Stimulated activated naive CD8-positive, alpha-beta T cell treated with anti-CD3 and anti-CD28 coated beads, Interleukin-15, Interleukin-2, amounts not matched to agents 100 U/mL and 50 U/mL, for 24 hours (primary cell): ENCODE results near the gene CHST14.

ENCODE experiments used
- ATAC-seq: fragments of 150-1000 bp; cut with Tn5 transposase; one replicate; pipeline ENCODE4 v1.10.0; 2021
- DNase-seq: peaks from one replicate; pipeline ENCODE4 v3.0.0; 2021

Gene CHST14

DNA sequence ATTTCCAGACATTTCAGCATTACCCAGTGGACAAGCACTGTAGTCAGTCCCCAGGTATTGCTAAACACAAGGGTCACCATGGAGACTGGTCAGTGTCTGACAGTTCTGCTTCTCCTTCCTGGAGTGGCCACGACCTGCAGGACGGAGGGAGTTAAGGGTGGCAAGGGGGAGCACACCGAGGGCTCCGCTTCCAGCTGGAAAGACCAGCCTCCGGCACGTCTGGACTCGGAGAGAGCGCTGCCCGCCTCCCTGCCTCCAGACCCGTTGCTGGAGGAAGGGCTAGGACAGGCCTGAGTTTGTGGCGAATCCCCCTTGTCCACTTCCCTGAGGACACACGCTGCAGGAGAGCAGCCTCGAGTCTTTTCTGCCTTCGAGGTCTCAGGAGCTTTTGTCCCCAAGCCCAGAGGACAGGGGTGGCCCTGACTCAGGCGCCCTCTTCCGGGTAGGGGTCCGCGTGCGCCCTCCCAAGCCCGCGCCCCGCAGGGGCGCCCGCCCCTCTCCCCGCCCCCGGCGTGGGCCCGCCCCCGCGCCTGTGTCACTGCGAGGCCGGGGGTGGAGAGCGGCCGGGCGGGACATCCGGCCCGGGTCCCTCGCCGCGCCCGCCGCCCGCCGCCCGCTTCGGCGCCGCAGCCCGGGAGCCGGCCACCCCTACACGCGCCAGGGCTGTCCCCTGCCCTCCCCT is at the start of gene CHST14:
CHST14 (plus strand) TSS at position 562 of the 682 bp plus-strand sequence. CDS start 230 bp downstream, outside the sequence.
- peak; percentile 58 for DNase-seq
- peak; percentile 51 for ATAC-seq

DNA sequence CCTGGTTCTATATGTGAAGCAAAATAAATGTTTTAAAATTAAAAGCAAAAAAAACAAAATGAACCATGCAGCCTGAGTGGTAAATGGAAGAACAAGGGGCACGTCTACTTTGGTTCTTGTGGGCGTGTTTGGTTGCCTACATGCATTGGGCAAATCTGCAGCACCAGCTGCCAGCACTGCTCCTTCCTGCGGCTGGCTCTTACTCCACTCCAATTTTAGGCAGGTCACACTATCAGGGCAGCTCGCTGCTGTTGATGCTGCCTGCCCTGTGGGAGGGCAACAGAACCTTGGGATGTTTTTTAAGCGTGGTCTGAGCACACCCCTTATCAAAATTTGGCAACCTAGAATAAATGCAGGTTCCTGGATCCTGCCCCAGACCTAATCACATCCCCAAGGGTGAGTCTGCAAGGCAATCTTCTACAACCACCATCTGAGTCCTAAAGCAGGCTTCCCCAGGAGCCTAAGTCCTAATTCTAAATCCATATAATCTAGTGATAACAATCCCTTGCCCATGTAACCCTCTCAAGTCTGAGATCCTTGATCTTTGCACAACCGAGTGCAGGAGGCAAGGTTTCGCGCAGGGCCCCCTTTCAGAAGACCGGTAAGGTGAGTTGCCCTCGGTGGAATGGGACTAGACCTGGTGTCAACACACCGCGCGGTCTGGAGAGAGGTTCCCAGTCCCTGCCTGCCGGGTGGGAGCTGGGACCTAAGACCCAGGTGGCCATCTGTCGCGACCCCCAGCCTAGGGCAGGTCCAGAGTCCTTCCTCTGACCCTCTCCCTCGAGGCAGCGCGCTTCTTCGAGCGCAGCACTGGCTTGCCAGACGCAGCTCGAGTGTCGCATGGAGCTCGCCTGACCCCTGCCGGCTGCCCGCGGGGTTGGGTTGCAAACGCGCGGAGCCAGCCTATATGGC is 49.3 kb upstream of the CHST14 start:
- DNase-seq (peak; percentile 89), ATAC-seq (peak; percentile 95)

DNA sequence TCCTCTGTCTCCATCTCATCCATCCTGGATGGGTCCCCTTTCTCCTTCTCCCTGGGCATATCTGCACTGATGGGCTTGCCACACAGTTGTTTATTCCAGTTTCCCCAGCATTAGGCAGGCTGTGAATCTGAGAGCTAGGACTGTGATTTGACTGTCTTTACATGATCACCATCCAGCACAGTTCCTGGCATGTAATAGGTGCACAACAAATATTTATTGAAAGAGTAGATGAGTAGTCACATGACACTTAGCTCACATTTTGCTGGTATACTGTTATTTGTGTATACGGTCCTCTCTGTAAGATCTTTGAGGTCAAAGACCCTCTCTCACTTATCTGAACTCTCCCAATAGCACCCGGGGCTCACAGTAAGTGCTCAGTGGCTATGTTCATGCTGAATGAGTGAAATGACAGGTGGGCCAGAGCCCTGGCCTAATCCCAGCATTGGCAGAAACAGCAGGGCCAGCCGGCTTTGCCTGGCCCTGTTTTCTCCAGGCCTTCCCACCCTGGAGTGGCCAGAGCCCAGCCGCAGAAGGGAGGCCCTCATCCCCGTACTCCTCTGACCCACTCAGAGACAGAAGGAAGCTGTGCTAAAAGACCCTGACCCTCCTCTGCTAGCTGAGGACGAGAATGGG is 46.2 kb upstream of the CHST14 start:
- no peak for ATAC-seq
- no peak for DNase-seq

- no peak for ATAC-seq
- DNase-seq = no peak
Measured at GRCh38 chr15:40425681-40426080, 45.1 kb upstream of the CHST14 start.

DNA sequence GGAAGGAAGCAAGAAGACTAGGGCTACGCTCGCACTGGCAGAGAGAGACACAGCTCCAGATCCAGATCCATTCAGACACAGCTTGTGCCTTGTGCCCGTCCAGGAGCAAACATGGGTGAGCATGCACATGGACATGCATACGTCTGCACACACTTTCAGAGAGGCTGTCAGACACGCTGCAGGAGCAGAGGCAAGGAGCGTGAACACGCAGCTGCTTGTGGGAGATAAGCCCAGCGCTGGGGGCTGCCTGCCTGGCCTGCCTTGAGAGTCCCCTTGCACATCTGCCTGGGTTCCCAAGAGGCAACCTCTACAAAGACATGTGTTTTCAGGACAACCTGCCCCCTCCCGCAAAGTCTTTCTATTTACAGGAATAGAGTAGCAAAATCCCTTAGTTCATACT is 43.6 kb upstream of the CHST14 start:
- no peak for ATAC-seq
- DNase-seq = no peak

- ATAC-seq (no peak), DNase-seq (no peak)
Measured at GRCh38 chr15:40428185-40428584, 42.6 kb upstream of the CHST14 start.

GRCh38 chr15:40429068-40429710 is 41.6 kb upstream of the CHST14 start:
- DNase-seq (no peak), ATAC-seq (no peak)

GRCh38 chr15:40430271-40430805 is 40.4 kb upstream of the CHST14 start:
- no peak for ATAC-seq
- no peak for DNase-seq

DNA sequence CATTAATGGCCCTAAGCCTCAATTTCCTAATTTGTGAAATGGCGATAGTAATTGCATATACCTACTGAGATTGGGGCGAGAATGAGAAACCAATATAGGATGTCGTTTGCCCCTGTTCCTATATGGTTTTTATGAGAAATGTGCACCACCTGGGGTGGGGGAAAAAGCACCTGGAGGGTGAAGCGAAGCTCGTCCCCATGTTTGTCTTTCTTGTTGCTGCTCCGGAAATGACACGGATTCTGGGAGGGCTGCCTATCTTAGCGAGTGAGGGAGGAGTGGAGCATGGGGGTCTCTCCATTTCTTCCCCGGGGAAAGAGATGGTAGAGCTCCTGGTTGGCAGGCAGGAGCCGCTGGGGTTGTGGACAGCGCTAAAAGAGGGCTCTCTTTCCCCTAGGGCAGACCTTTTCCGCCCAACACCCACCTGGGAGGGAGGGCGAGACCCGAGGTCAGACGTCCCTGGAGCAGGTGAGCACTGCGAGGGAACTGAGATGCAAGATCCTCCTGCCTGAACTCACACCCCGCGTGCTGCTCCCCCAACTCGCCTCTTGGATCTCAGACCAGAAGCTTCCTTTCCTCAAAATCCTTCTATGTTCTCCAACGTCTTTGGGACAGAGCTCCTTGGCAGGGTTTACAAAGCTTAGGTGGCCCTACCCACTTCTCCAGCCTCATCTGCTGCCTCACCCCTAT is 35.6 kb upstream of the CHST14 start:
- ATAC-seq = no peak

DNA sequence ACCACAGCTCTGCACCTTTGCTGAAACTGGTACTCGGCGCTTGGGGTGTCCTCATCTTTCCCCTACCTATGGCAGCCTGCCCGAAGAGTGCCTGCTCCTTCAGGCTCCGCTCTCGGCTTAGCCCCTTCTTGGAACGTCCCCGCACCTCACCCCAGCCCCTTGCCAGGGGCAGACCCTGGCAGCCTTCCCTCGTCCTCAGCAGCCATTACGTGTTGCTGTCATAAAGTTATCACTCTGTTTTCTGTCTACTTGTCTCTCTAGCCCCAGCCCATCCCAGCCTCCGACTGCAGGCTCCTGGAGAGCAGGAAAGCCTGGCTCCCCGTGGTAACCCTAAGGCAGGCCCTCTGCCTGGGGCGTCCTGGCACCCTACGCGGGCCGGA is 35.1 kb upstream of the CHST14 start:
- ATAC-seq = no peak
- no peak for DNase-seq

More for the DNA sequence above, 35.6 kb upstream of the CHST14 start:
- DNase-seq = no peak

DNA sequence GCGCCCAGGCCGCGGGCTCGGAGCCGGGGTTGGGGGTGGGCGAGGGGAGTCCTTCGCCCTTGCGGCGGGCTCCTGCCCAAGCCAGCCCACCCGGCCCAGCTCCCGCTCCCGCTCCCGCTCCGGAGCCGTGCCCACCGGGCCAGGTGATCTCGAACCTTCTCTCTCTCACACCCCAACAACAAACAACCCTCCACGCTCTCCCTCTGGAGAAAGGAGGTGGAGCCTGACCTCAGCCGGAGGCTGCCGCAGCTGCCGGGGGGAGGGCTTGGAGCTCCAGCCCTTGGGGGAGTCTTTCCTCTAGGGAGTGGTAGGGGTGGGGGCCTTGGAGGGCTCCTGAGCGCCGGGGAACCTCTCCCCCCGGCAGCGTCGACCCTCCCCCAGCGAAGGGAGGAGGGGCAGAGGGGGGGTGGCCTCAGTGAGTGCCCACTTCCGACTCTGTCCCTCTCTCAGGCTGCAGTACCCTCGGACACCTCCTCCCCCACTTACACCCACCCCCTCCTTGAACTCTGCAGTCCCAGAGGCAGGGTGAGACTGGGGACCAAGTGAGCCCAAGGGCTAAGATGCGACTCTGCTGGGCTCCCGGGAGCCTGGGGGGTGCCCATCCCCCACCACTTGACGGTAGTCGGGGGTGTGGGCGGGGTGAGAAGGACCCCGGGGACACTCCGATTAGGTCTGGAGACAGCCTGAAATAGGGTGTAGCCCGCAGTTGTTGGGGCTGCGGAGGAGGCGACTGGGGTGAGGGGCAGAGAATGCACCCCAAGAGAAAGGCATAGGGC is 34.5 kb upstream of the CHST14 start:
- DNase-seq (no peak), ATAC-seq (no peak)

DNA sequence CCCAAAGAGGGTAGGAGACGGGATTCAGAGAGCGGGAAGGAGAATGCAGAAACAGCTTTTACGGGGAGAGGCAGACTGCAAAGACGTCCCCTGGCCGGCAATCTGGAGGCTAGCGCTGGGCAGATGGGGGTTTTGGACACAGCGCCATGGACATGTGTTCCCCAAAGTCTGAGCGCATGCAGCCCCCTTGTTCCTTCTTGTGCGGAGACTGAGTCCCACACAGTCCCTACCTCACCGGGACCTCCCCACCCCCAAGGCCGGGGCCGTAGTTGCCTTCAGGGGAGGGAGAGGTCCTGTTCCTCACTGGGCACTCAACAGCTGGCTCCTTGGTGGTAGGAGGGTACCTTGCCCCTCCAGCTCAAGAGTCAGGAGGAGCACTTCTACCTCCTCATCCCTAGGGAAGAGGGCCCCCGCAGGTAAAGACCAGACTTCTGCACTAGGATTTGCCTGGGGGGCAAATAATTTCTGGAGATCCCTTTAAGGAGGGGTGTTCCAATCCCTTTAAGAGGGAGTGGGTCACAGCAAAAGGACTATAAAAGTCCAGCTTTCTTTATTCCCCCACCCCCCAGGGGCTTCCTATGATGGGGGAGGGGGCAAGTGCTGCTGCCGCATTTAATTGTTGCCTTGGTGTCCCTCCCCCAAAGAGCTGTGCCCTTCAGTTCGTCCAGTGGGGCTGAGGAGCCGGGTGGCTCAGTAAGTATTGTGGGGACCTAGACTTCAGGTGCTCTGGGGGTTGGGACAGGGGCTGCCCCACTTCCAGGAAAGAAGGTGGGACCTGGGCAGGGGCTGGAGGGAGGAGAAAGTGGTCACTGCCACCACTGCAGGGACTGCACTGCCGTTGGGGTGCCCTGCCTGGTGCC is 33.7 kb upstream of the CHST14 start:
- no peak for DNase-seq
- no peak for ATAC-seq

DNA sequence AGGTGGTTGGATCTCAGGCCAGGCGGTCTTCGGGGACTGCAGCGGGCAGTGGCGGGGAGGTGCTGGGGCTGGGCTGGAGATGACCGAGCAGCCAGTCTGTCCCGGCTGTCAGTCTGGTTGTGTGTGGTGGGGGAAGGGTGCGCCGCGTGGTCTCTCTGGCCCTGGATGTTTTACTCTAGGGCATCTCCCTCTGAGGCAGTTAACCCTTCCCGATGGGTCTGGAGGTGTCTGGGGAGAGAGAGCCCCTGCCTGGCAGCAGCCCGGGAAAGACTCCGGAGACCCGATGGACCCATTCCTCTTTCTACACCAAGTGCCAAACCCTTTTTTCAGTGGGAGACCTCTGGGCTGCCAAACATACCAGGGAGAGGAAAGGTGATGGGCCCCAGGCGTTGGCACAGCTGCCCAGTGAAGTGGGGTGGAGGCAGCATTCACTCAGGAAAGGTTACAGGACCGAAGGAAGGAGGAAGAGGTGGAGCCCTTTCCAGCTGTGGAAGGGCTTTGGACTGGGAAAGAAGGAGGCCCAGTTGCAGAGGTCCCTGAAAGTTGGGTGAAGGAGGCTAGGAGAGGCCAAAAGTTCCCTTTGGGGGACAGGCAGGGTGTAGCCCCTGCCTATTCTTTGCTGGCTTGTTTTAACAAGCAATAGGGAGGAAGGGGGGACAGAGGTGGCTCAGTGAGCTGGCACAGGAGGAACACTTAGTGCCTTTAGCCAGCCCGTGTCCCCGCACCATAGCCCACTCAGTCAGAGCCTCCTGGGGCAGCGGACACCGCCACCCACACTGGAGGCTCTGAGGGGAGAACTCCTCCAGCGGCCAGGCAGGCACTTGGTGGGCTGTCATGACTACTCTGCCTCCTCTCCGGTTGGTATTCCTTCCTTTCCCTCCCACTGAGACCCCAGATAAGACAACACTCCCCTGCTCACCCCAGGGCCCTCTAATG is 32.8 kb upstream of the CHST14 start:
- no peak for DNase-seq
- no peak for ATAC-seq

- ATAC-seq = no peak
Measured at GRCh38 chr15:40438712-40439111, 32.1 kb upstream of the CHST14 start.

DNA sequence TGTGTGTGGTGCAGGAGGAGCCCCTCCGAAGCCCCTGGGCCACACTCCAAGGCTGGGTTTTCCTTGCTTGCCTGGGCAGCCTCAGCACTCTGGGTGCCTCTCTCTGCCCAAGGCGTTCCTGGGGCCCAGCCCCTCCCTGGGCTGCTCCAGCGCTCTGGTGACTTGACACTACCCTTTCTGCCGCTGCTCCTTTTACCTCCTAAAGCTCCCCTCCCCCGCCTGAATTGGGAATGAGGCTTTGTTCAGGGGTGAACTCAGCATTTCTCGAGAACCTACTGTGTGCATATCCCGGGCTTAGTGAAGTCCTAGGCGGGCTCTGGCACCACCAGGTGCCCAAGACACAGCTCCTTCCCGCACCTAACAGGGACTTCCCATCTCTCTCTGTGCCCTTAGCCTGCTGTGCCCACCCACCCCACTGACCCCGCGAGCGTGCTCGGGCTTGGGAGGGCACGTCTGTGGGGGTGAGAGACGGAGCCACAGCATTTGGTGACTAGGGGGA is 31.3 kb upstream of the CHST14 start:
- ATAC-seq = no peak
- no peak for DNase-seq

More at GRCh38 chr15:40438712-40439111, 32.1 kb upstream of the CHST14 start:
- no peak for DNase-seq

DNA sequence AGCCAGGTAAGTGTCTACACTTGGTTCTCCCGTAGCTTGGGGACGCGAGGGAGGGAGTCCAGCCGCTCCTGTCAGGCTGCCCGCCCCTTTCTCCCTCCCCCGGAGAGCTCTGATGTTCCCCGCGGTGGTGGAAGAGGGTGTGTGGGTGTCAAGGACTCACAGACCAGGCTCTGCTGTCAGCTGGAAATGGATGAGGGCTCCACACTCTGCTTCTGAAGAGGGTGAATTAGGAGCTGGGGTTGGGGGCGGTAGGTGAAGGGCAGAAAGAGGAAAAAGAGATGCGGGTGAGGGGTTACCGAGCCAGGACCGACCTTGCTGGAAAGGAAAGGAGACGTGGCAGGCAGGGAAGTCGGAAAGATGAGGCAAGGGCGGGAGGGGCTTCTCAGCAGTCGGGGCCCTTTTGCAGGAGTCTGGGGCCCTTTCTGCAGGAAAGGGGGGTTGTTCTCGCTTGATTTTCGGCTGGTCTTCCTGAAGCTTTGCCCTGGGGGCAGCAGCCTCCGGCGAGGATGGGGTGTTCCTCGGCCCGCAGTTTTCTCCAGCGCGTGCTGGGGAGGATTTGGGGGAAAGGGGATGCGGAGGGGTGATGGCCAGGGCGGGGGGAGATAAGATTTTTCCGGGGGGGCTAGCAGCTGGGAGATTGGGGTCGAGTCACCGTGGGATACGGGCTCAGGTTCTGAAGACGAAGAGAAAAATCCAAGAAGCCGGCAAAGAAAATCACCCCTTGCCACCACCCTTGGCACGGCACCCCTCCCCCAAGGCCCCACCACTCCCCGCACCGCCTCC is 30.6 kb upstream of the CHST14 start:
- DNase-seq (peak; percentile 55), ATAC-seq (no peak)

DNA sequence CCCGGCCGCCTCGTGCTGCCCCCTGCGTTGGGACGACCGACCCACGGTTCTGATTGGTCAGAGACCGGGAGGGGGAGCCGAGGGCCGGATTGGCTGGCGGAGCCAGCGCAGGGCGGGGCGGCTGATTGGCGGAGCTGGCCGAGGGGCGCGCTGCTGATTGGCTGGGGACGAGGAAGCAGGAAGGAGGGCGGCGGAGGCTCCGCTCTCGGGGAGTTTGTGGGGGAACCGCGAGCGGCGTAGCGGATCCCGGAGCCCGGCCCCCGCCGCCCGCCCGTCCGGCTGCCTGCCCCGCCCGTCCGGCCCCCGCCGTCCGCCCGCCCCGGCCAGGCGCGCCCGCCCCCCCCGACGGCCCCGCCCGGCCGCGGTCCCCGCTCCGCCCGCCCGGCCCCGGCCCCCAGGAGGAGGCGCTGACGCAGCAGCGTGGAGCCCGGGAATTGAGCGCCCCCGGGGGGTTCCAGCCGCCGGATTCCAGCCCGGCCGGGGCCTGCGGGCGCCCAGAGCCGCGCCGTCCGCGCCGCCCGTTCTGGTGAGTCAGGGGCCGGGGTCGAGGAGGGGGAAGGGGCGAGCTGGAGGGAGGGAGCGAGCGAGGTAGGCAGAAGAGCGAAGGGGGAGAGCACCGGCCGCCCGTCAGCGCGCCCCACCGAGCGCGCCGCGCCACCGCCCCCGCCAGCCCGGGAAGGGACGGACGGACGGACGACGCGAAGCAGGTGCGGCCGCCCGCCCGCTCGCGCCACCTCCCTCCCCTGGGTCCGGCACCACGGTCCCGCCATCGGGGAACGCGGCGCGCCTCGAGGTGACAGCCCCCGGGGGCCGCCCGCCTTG is 29.8 kb upstream of the CHST14 start, which contains the start of gene BAHD1:
BAHD1 (plus strand) TSS at position 211 of the 822 bp plus-strand sequence. CDS start 17,512 bp downstream, outside the sequence.
- DNase-seq (peak; percentile 98), ATAC-seq (peak; percentile 93)
